ENCODE measurements around the gene SLC25A45. TPM values are rescaled to one million over a fixed set of nuclear protein-coding genes. Genes with fewer than 3 reads are reported as not detected.

The SLC25A45 gene
- total and polyA plus RNA-seq, 2 of the 4 experiments (the other 2 are of a cell fraction), result 0.72 to 1.2 TPM

DNA sequence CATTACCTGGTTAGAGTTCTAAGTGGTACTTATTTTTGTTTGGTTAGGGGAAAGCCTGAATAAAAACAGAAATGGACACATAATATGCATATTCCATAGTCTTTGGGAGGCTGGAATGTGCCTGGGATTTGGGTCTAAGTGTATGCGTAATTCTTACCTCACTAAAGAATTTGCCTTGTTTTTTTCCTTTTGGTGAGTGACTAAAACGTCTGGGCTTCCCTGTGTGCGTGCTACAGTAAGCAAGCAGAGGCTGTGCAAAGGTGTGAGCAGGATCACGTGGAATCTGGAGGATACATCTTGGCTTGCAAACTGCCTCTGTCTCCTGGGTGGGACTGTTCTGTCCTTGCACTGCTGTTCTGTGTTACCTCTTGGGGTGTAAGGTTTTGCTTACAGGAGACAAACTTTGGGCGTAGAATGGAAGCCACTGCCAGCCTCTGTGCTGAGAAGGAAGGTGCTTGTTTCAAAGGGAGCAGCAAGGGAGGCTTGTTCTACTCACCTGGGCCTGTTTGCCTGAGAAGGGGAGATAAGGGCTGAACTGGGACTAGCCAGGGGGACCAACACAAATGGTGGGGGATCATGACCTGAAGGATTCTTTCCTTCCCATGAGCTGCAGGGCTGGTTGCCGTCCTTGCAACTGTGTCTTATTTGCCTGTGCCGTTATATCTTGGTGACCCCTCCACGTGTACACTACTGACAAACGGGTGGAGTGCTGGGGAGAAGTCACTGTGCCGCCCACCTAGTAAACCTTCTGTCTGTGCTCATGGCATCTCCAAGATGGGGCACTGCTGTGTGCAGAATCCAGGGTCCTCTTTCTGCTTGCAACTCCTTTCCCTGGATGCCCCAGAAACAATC, 44.6 kb upstream of the SLC25A45 start (continued):
- TF ChIP-seq ELK1 (IDR thresholded peaks at IDR 0.05; ENCODE audit: borderline replicate concordance, low read depth, low read length), result no peak
